Loucy (cell line): ENCODE results near the gene TMEM270.

Experiments
- EZH2phosphoT487 ChIP-seq: fragments of 200-600 bp; IDR thresholded peaks from 2 replicates; pipeline ENCODE4 v1.6.1; 2018; ENCODE audit warnings: antibody characterized with exemption, mild to moderate bottlenecking, moderate library complexity, borderline replicate concordance
- TF ChIP-seq, protein P1 (sequence below): fragments of 200-600 bp; sonication (generic); conservative IDR thresholded peaks from 2 replicates; pipeline ENCODE4 v1.5.1; 2014; ENCODE audit warnings: mild to moderate bottlenecking, antibody characterized with exemption, low read length

DNA sequence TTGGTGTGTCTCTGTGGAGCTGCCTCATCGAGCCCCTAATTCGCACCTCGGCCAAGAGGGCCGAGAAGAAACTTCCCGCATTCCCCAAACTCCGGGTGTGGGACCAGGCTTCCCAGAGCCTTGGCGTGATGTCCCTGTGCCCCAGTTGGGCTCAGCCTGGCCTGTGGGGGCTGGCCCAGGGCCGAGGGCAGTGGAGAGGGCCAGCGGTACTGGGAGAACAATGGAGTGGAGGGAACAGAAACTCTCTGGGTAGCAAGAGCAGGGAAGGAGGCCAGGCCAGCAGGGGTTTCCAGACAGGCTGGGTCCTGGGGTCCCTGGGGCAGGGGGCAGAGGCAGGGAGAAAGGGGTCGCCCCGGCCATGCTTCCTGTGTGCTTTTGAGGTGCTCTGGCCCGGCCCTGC, 16.0 kb downstream of the TMEM270 start:
- TF ChIP-seq, protein P1, sequence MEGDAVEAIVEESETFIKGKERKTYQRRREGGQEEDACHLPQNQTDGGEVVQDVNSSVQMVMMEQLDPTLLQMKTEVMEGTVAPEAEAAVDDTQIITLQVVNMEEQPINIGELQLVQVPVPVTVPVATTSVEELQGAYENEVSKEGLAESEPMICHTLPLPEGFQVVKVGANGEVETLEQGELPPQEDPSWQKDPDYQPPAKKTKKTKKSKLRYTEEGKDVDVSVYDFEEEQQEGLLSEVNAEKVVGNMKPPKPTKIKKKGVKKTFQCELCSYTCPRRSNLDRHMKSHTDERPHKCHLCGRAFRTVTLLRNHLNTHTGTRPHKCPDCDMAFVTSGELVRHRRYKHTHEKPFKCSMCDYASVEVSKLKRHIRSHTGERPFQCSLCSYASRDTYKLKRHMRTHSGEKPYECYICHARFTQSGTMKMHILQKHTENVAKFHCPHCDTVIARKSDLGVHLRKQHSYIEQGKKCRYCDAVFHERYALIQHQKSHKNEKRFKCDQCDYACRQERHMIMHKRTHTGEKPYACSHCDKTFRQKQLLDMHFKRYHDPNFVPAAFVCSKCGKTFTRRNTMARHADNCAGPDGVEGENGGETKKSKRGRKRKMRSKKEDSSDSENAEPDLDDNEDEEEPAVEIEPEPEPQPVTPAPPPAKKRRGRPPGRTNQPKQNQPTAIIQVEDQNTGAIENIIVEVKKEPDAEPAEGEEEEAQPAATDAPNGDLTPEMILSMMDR, result no peak
- TF ChIP-seq EZH2phosphoT487, result no peak
